Loucy (cell line): ENCODE measurements around the gene RGS9.

Source experiments
- CTCF ChIP-seq: fragments of 200-600 bp; sonication (generic); conservative IDR thresholded peaks from 2 replicates; pipeline ENCODE4 v1.5.1; 2014; ENCODE audit warnings: mild to moderate bottlenecking, antibody characterized with exemption, low read length
- EZH2phosphoT487 ChIP-seq: fragments of 200-600 bp; IDR thresholded peaks from 2 replicates; pipeline ENCODE4 v1.6.1; 2018; ENCODE audit warnings: antibody characterized with exemption, mild to moderate bottlenecking, moderate library complexity, borderline replicate concordance

- no peak for TF ChIP-seq CTCF
- TF ChIP-seq EZH2phosphoT487, result no peak
Observed at GRCh38 chr17:65102235-65102634, 34.9 kb upstream of the RGS9 start.
